Measurements from ENCODE around the gene ACSS1.

ACSS1 gene

DNA sequence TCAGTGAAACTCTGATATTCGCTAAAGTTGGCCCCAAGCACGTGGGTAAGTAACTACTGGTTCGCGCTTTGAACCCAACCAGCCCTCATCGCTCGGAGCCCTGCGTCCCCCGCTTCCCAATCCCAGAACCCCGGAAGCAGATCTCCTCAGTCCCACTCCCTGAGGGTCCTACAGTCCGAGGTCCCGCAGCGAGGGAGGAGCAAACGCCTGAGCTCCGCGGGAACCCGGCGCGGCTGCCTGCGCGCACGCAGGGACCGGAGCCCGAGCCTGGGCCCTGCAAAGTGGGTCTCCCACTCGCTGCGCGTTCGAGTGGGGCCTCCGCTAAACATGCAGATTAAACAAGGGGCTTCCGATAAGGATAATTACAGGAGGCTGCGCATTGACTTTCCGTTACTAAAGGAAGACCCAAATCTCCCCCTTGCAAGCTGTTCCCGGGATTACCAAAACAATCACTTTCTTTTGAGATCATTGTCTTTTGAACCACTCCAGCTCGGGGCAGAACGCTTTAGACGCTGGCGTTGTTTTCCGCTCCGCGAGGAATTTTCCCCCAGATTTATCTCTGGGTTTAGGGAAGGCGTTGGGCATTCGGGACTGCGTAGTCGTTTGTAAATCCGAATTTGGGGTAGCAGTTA lies 25.3 kb upstream of the ACSS1 start:
- no peak overlapping the region for H3K27ac ChIP-seq
- no peak for TF ChIP-seq ZFX (IDR thresholded peaks at IDR 0.05)
- TF ChIP-seq, protein P1, sequence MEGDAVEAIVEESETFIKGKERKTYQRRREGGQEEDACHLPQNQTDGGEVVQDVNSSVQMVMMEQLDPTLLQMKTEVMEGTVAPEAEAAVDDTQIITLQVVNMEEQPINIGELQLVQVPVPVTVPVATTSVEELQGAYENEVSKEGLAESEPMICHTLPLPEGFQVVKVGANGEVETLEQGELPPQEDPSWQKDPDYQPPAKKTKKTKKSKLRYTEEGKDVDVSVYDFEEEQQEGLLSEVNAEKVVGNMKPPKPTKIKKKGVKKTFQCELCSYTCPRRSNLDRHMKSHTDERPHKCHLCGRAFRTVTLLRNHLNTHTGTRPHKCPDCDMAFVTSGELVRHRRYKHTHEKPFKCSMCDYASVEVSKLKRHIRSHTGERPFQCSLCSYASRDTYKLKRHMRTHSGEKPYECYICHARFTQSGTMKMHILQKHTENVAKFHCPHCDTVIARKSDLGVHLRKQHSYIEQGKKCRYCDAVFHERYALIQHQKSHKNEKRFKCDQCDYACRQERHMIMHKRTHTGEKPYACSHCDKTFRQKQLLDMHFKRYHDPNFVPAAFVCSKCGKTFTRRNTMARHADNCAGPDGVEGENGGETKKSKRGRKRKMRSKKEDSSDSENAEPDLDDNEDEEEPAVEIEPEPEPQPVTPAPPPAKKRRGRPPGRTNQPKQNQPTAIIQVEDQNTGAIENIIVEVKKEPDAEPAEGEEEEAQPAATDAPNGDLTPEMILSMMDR (conservative IDR thresholded peaks at IDR 0.05): no peak

- no peak for TF ChIP-seq ZFX (IDR thresholded peaks at IDR 0.05)
- TF ChIP-seq, protein P1 (conservative IDR thresholded peaks at IDR 0.05): no peak
- no peak overlapping the region for H3K27ac ChIP-seq
Measured at GRCh38 chr20:25082498-25082873, 24.5 kb upstream of the ACSS1 start.

- no peak for TF ChIP-seq ZFX (IDR thresholded peaks at IDR 0.05)
- TF ChIP-seq, protein P1 (conservative IDR thresholded peaks at IDR 0.05): no peak
- no peak within 1 kb of the TSS for H3K27ac ChIP-seq
Measured at GRCh38 chr20:25081730-25082497, 24.0 kb upstream of the ACSS1 start, which contains the start of gene VSX1. Gene VSX1 (minus strand): TSS chr20:25082141. CDS start chr20:25082096, 45 bp downstream.

DNA sequence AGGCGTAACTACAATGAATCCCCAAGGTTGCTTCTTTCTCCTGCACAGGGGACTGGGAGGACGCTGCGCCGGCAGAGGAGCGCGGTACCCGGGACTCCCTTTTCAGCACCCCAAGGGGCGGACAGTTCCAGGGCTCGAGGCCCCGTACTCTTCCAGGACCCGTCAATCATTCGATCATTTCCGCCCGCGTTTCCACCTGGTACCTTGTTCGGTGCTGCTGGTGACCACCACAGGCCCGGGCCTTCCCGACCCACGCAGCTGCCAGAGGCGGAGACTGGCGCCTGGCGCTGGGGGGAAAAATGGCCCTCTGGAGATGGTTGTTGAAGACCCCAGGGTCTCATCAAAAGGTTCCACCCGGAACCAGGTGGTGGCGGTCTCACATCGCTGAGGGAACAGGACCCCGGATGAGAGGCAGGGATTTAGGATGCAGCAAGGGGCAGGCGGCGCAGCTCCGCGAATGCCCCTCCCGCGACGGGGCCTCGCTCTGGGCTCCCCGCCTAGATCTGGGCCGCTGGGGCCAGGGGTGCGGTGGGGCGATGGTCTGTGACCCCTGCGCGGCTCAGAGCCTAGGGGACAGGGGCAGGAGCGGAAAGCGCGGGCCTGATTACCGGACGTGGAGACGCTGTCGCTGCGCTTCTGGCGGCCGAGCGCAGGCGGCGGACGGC lies 23.3 kb upstream of the ACSS1 start:
- TF ChIP-seq ZFX (IDR thresholded peaks at IDR 0.05): no peak
- TF ChIP-seq, protein P1 (conservative IDR thresholded peaks at IDR 0.05): no peak
- H3K27ac ChIP-seq: no peak overlapping the region

- TF ChIP-seq, protein P1 (conservative IDR thresholded peaks at IDR 0.05): no peak
- TF ChIP-seq ZFX (IDR thresholded peaks at IDR 0.05): no peak
- H3K27ac ChIP-seq: no peak overlapping the region
Measured at GRCh38 chr20:25079171-25079570, 21.2 kb upstream of the ACSS1 start.

DNA sequence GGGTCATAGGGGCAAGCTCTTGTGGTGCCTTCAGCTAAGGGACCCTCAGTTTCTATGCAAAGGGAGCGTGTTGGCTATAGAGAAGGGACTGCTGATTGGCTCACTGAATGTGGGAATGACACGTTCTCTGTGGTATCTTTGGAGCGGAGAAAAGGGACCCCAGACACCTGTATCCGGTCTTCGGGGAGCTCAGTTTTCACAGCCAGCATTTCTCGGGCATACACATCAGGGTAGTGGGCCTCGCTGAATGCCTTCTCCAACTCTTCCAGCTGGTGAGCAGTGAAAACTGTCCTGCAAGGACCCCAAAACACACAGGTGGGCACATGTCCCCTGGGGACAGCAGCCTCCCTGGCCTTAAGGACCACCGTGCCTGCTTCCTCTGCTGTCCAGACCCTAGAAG lies 20.7 kb upstream of the ACSS1 start:
- TF ChIP-seq, protein P1 (conservative IDR thresholded peaks at IDR 0.05): no peak
- H3K27ac ChIP-seq: no peak overlapping the region

GRCh38 chr20:25077610-25078169 lies 19.8 kb upstream of the ACSS1 start:
- no peak for TF ChIP-seq ZFX (IDR thresholded peaks at IDR 0.05)
- TF ChIP-seq, protein P1 (conservative IDR thresholded peaks at IDR 0.05): no peak
- H3K27ac ChIP-seq: no peak overlapping the region
